Keratinocyte (primary cell): ENCODE data around the gene USP49. TPM values are rescaled to one million over a fixed set of nuclear protein-coding genes. Genes with fewer than 3 reads are reported as not detected.

Experiments
- DNase-seq: peaks from one replicate; pipeline ENCODE4 v3.0.0-alpha.2; 2011; ENCODE audit warnings: low read depth, missing footprints, low spot score
- FAIRE-seq: peaks from 2 replicates; lab custom pipeline; 2011; peaks lifted over from hg19 to GRCh38; lab: Jason Lieb, UNC
- H2AFZ ChIP-seq: 2 replicates; pipeline ENCODE4 v1.6.0; 2012; ENCODE audit warnings: low read length, control low read depth, inconsistent platforms; ENCODE audit not compliant: control insufficient read depth
- H3K27ac ChIP-seq: 2 replicates; pipeline ENCODE4 v1.5.1; 2011; ENCODE audit warnings: low read length; ENCODE audit not compliant: control insufficient read depth, insufficient read depth
- H3K27me3 ChIP-seq: 3 replicates; pipeline ENCODE4 v1.6.0; 2011; ENCODE audit warnings: low read length; ENCODE audit not compliant: control insufficient read depth, insufficient read depth; ENCODE audit errors: extremely low read depth
- H3K36me3 ChIP-seq, 2 experiments: 2 replicates in 1 of 2; 3 replicates in 1 of 2; pipeline ENCODE4 v1.5.1; 2011; ENCODE audit warnings: low read length in 2 of 2, mild to moderate bottlenecking in 1 of 2; ENCODE audit not compliant: control insufficient read depth in 2 of 2, insufficient read depth in 2 of 2; ENCODE audit errors: extremely low read depth in 1 of 2
- H3K4me1 ChIP-seq: 3 replicates; pipeline ENCODE4 v1.5.1; 2011; ENCODE audit warnings: low read length; ENCODE audit not compliant: control insufficient read depth, insufficient read depth; ENCODE audit errors: extremely low read depth
- H3K4me2 ChIP-seq: 3 replicates; pipeline ENCODE4 v1.6.0; 2011; ENCODE audit warnings: low read depth, low read length; ENCODE audit not compliant: control insufficient read depth, insufficient read depth; ENCODE audit errors: extremely low read depth
- H3K4me3 ChIP-seq, 3 experiments: fragments of 200-600 bp in 1 of 3; sonication (generic) in 1 of 3; 2 replicates in 2 of 3; 3 replicates in 1 of 3; pipeline ENCODE4 v1.5.1; 2011 to 2016; ENCODE audit warnings: low read length in 3 of 3, mild to moderate bottlenecking in 3 of 3, control low read depth in 2 of 3, inconsistent platforms in 1 of 3, low read depth in 1 of 3, mixed read lengths in 1 of 3, mixed run types in 1 of 3, moderate library complexity in 1 of 3; ENCODE audit not compliant: control insufficient read depth in 2 of 3, insufficient read depth in 2 of 3; ENCODE audit errors: extremely low read depth in 1 of 3
- H3K79me2 ChIP-seq: 2 replicates; pipeline ENCODE4 v1.6.0; 2012; ENCODE audit warnings: low read length; ENCODE audit not compliant: control insufficient read depth, insufficient read depth
- H3K9ac ChIP-seq: 3 replicates; pipeline ENCODE4 v1.6.0; 2011; ENCODE audit warnings: low read length; ENCODE audit not compliant: control insufficient read depth, insufficient read depth; ENCODE audit errors: extremely low read depth
- H3K9me1 ChIP-seq: 3 replicates; pipeline ENCODE4 v1.6.0; 2011; ENCODE audit warnings: low read length; ENCODE audit not compliant: control insufficient read depth, insufficient read depth; ENCODE audit errors: extremely low read depth
- H3K9me3 ChIP-seq: 2 replicates; pipeline ENCODE4 v1.5.1; 2012; ENCODE audit warnings: low read depth, low read length; ENCODE audit not compliant: control insufficient read depth
- H4K20me1 ChIP-seq: 3 replicates; pipeline ENCODE4 v1.6.0; 2011; ENCODE audit warnings: low read length; ENCODE audit not compliant: control insufficient read depth, insufficient read depth; ENCODE audit errors: extremely low read depth
- EZH2 ChIP-seq: IDR thresholded peaks from one replicate; pipeline ENCODE4 v1.6.1; 2012; ENCODE audit warnings: inconsistent platforms, mild to moderate bottlenecking, low read length, moderate library complexity
- dilution Hi-C: fragments of 300-500 bp; cut with MboI; formaldehyde crosslinking; loops from one replicate; pipeline ENCODE4 v1.7.0; 2020; ENCODE audit warnings: low sequenced_read_pairs; ENCODE audit not compliant: extremely low pct_ligation_motif_present
- polyA plus RNA-seq, 5 experiments: library from polyadenylated mRNA; depleted of rRNA in 3 of 5; stranded (reverse) in 3 of 5; stranded (forward) in 1 of 5; unstranded in 1 of 5; fragments of >200 nt; gene quantifications; 1 replicate in 1 of 5; 2 replicates in 3 of 5; 3 replicates in 1 of 5; pipeline versions ENCODE4 v1.2.1 to v1.2.3, GENCODE V29; 2011 to 2012; ENCODE audit warnings: missing spikeins in 2 of 5, low read depth in 1 of 5, low replicate concordance in 1 of 5
- TF ChIP-seq, protein P1 (sequence below), 3 experiments: IDR thresholded peaks in 1 of 3; conservative IDR thresholded peaks in 1 of 3; optimal IDR thresholded peaks in 1 of 3; 2 replicates in 2 of 3; 3 replicates in 1 of 3; pipeline versions ENCODE3 to v1.5.1; 2011; ENCODE audit warnings: low read length in 3 of 3, mild to moderate bottlenecking in 3 of 3, moderate library complexity in 2 of 3, control low read depth in 1 of 3, inconsistent platforms in 1 of 3; ENCODE audit not compliant: insufficient read depth in 2 of 3; ENCODE audit errors: extremely low read depth in 1 of 3

The USP49 gene
- polyA plus RNA-seq, 1 donor (not counting 4 experiments of a cell fraction or from before 2014, with no cell fraction given), result 2.3 TPM

- no peaks in the 10 kb centered on the region for H4K20me1 ChIP-seq
- no peaks in the 10 kb centered on the region for H3K9me3 ChIP-seq
- dilution Hi-C loops, result no loop called here
- peaks cover 29% of the 10 kb centered on the region for H3K79me2 ChIP-seq
- H3K4me2 ChIP-seq, result no peak overlapping the region
- H3K4me3 ChIP-seq, result no peak overlapping the region
- H3K9ac ChIP-seq, result no peak overlapping the region
- no peak overlapping the region for H3K27ac ChIP-seq
- DNase-seq (no peak), FAIRE-seq (no peak)
- peaks cover 32% of the 10 kb centered on the region for H3K4me1 ChIP-seq
- TF ChIP-seq EZH2, result no peak
- TF ChIP-seq, protein P1, sequence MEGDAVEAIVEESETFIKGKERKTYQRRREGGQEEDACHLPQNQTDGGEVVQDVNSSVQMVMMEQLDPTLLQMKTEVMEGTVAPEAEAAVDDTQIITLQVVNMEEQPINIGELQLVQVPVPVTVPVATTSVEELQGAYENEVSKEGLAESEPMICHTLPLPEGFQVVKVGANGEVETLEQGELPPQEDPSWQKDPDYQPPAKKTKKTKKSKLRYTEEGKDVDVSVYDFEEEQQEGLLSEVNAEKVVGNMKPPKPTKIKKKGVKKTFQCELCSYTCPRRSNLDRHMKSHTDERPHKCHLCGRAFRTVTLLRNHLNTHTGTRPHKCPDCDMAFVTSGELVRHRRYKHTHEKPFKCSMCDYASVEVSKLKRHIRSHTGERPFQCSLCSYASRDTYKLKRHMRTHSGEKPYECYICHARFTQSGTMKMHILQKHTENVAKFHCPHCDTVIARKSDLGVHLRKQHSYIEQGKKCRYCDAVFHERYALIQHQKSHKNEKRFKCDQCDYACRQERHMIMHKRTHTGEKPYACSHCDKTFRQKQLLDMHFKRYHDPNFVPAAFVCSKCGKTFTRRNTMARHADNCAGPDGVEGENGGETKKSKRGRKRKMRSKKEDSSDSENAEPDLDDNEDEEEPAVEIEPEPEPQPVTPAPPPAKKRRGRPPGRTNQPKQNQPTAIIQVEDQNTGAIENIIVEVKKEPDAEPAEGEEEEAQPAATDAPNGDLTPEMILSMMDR (optimal IDR thresholded peaks at IDR 0.05 in 1 of 3, IDR thresholded peaks at IDR 0.05 in 1 of 3, conservative IDR thresholded peaks at IDR 0.05 in 1 of 3; ENCODE audit: extremely low read depth in 1 of 3, insufficient read depth in 2 of 3, low read length in 3 of 3), result no peak
- no peaks in the 10 kb centered on the region for H3K27me3 ChIP-seq
- no peak overlapping the region for H2AFZ ChIP-seq
- peaks cover 20 to 25% of the 10 kb centered on the region in 2 experiments for H3K36me3 ChIP-seq
- H3K9me1 ChIP-seq, result no peaks in the 10 kb centered on the region
Observed at GRCh38 chr6:41937861-41938574, 42.8 kb upstream of the USP49 start.

GRCh38 chr6:41937472-41937860 is 42.3 kb upstream of the USP49 start:
- DNase-seq, result no peak
- no peak for TF ChIP-seq EZH2
- TF ChIP-seq, protein P1 (optimal IDR thresholded peaks at IDR 0.05 in 1 of 3, IDR thresholded peaks at IDR 0.05 in 1 of 3, conservative IDR thresholded peaks at IDR 0.05 in 1 of 3; ENCODE audit: extremely low read depth in 1 of 3, insufficient read depth in 2 of 3, low read length in 3 of 3), result no peak
- Histone ChIP-seq H3K4me3 (no peak overlapping the region), H3K4me2 (no peak overlapping the region), H3K9me3 (no peaks in the 10 kb centered on the region), H3K27me3 (no peaks in the 10 kb centered on the region), H3K9ac (no peak overlapping the region), H3K27ac (no peak overlapping the region), H4K20me1 (no peaks in the 10 kb centered on the region), H3K79me2 (peaks cover 31% of the 10 kb centered on the region), H3K4me1 (peaks cover 30% of the 10 kb centered on the region), H3K36me3 (peaks cover 26 to 30% of the 10 kb centered on the region in 2 experiments), H3K9me1 (no peaks in the 10 kb centered on the region), H2AFZ (no peak overlapping the region)
- dilution Hi-C loops, result no loop called here
- FAIRE-seq, result no peak
